H4 (cell line): Measurements from ENCODE around the gene MAML2. TPM values are rescaled to one million over a fixed set of nuclear protein-coding genes. Genes with fewer than 3 reads are reported as not detected.

Experiments used
- DNase-seq: peaks from one replicate; pipeline ENCODE4 v3.0.0-alpha.2; 2015; ENCODE audit warnings: low spot score
- total RNA-seq: library from RNA; depleted of rRNA; stranded (reverse); fragments of >200 nt; shearing (Covaris generic); gene quantifications from 2 replicates; pipeline ENCODE4 v1.2.3, GENCODE V29; 2014

The MAML2 gene
- total RNA-seq, 1 experiment from 2014 or later, result 4.3 TPM

- DNase-seq, result no peak
Measured at GRCh38 chr11:96318399-96318798, 24.6 kb downstream of the MAML2 start.

- DNase-seq, result no peak
Measured at GRCh38 chr11:96317985-96318384, 25.0 kb downstream of the MAML2 start.

- no peak for DNase-seq
Measured at GRCh38 chr11:96317571-96317970, 25.4 kb downstream of the MAML2 start.

- DNase-seq, result no peak
Measured at GRCh38 chr11:96316869-96317268, 26.1 kb downstream of the MAML2 start.

- DNase-seq, result no peak
Measured at GRCh38 chr11:96315476-96315875, 27.5 kb downstream of the MAML2 start.

- DNase-seq, result peak; percentile 84
Measured at GRCh38 chr11:96314326-96315020, 28.5 kb downstream of the MAML2 start.

GRCh38 chr11:96313163-96313562, 29.8 kb downstream of the MAML2 start:
- no peak for DNase-seq

- peak; percentile 66 for DNase-seq
Measured at GRCh38 chr11:96311120-96311568, 31.9 kb downstream of the MAML2 start.

GRCh38 chr11:96310236-96310635, 32.8 kb downstream of the MAML2 start:
- DNase-seq, result no peak

GRCh38 chr11:96309643-96310017, 33.4 kb downstream of the MAML2 start:
- no peak for DNase-seq

- no peak for DNase-seq
Measured at GRCh38 chr11:96309016-96309642, 33.9 kb downstream of the MAML2 start.

- DNase-seq, result peak; percentile 93
Measured at GRCh38 chr11:96307776-96308140, 35.2 kb downstream of the MAML2 start.

- peak; percentile 97 for DNase-seq
Measured at GRCh38 chr11:96306933-96307775, 35.8 kb downstream of the MAML2 start.

GRCh38 chr11:96306600-96306932, 36.4 kb downstream of the MAML2 start:
- no peak for DNase-seq

- DNase-seq, result no peak
Measured at GRCh38 chr11:96306071-96306470, 36.9 kb downstream of the MAML2 start.

- no peak for DNase-seq
Measured at GRCh38 chr11:96303980-96304379, 39.0 kb downstream of the MAML2 start.

GRCh38 chr11:96303064-96303463, 39.9 kb downstream of the MAML2 start:
- DNase-seq, result no peak

- DNase-seq, result no peak
Measured at GRCh38 chr11:96301818-96302217, 41.2 kb downstream of the MAML2 start.

- no peak for DNase-seq
Measured at GRCh38 chr11:96299155-96299888, 43.7 kb downstream of the MAML2 start.

- no peak for DNase-seq
Measured at GRCh38 chr11:96295369-96295768, 47.6 kb downstream of the MAML2 start.

GRCh38 chr11:96294289-96294688, 48.7 kb downstream of the MAML2 start:
- DNase-seq, result no peak

- no peak for DNase-seq
Measured at GRCh38 chr11:96293598-96294021, 49.4 kb downstream of the MAML2 start.
